Endothelial cell (in vitro differentiated cells): ENCODE measurements around the gene DDX54. TPM values are rescaled to one million over a fixed set of nuclear protein-coding genes. Genes with fewer than 3 reads are reported as not detected.

Experiments
- DNase-seq: peaks from one replicate; pipeline ENCODE4 v3.0.0; 2021; ENCODE audit warnings: low spot score
- H3K27ac Mint-ChIP-seq: one replicate; pipeline ENCODE4 v1.8.0; 2021; ENCODE audit warnings: mixed read lengths, inconsistent platforms; ENCODE audit not compliant: unreplicated experiment
- H3K27me3 Mint-ChIP-seq: one replicate; pipeline ENCODE4 v1.8.0; 2021; ENCODE audit warnings: mild to moderate bottlenecking, moderate library complexity, mixed read lengths, inconsistent platforms; ENCODE audit not compliant: unreplicated experiment
- H3K36me3 Mint-ChIP-seq: one replicate; pipeline ENCODE4 v1.8.0; 2021; ENCODE audit warnings: mild to moderate bottlenecking, low read depth, mixed read lengths, inconsistent platforms; ENCODE audit not compliant: unreplicated experiment
- H3K4me1 Mint-ChIP-seq: one replicate; pipeline ENCODE4 v1.8.0; 2021; ENCODE audit warnings: mild to moderate bottlenecking, mixed read lengths, inconsistent platforms; ENCODE audit not compliant: unreplicated experiment
- H3K4me3 Mint-ChIP-seq: one replicate; pipeline ENCODE4 v1.8.0; 2021; ENCODE audit warnings: mild to moderate bottlenecking, mixed read lengths, inconsistent platforms; ENCODE audit not compliant: unreplicated experiment
- H3K9me3 Mint-ChIP-seq: one replicate; pipeline ENCODE4 v1.8.0; 2021; ENCODE audit warnings: mixed read lengths, inconsistent platforms; ENCODE audit not compliant: unreplicated experiment
- CTCF ChIP-seq: fragments of 200-600 bp; sonication (generic); IDR thresholded peaks from one replicate; pipeline ENCODE4 v1.5.0; 2021; ENCODE audit warnings: antibody characterized with exemption; ENCODE audit not compliant: unreplicated experiment
- total RNA-seq: library from RNA; stranded (reverse); fragmentation: NEBNext Ultra II Directional; extraction: Animal tissue kit (Norgen Biotek cat#: 25700); gene quantifications from one replicate; pipeline ENCODE4 v1.2.1, GENCODE V29; 2021; ENCODE audit not compliant: unreplicated experiment

DDX54 gene
- total RNA-seq, 1 donor from 2014 or later: 47.5 TPM

GRCh38 chr12:113146999-113147398 lies 38.3 kb downstream of the DDX54 start:
- TF ChIP-seq CTCF: no peak
- Mint-ChIP-seq H3K27ac (no peak overlapping the region), H3K4me1 (peaks cover 1% of the 10 kb centered on the region), H3K4me3 (no peak overlapping the region), H3K27me3 (peaks cover 8% of the 10 kb centered on the region), H3K9me3 (no peaks in the 10 kb centered on the region), H3K36me3 (peaks cover under 1% of the 10 kb centered on the region)
- DNase-seq: no peak

- no peak for TF ChIP-seq CTCF
Observed at GRCh38 chr12:113145720-113146551, 39.3 kb downstream of the DDX54 start.

GRCh38 chr12:113144806-113145205 lies 40.5 kb downstream of the DDX54 start:
- no peaks in the 10 kb centered on the region for H3K9me3 Mint-ChIP-seq
- no peak for DNase-seq
- H3K27me3 Mint-ChIP-seq: peaks cover 4% of the 10 kb centered on the region
- no peak overlapping the region for H3K27ac Mint-ChIP-seq
- no peaks in the 10 kb centered on the region for H3K4me1 Mint-ChIP-seq
- TF ChIP-seq CTCF: no peak
- no peaks in the 10 kb centered on the region for H3K36me3 Mint-ChIP-seq
- H3K4me3 Mint-ChIP-seq: no peak overlapping the region

More at GRCh38 chr12:113145720-113146551, 39.3 kb downstream of the DDX54 start:
- H3K9me3 Mint-ChIP-seq: no peaks in the 10 kb centered on the region
- H3K4me1 Mint-ChIP-seq: no peaks in the 10 kb centered on the region
- peaks cover 8% of the 10 kb centered on the region for H3K27me3 Mint-ChIP-seq
- no peak overlapping the region for H3K4me3 Mint-ChIP-seq
- no peak for DNase-seq
- H3K27ac Mint-ChIP-seq: no peak overlapping the region
- no peaks in the 10 kb centered on the region for H3K36me3 Mint-ChIP-seq

- Mint-ChIP-seq H3K4me1 (no peaks in the 10 kb centered on the region), H3K36me3 (no peaks in the 10 kb centered on the region), H3K4me3 (no peak overlapping the region), H3K27ac (no peak overlapping the region), H3K9me3 (no peaks in the 10 kb centered on the region), H3K27me3 (peaks cover 4% of the 10 kb centered on the region)
- DNase-seq: no peak
- TF ChIP-seq CTCF: no peak
Observed at GRCh38 chr12:113143959-113144358, 41.3 kb downstream of the DDX54 start.

- no peaks in the 10 kb centered on the region for H3K4me1 Mint-ChIP-seq
- no peaks in the 10 kb centered on the region for H3K36me3 Mint-ChIP-seq
- DNase-seq: no peak
- no peak overlapping the region for H3K4me3 Mint-ChIP-seq
- H3K27me3 Mint-ChIP-seq: peaks cover 5% of the 10 kb centered on the region
- H3K9me3 Mint-ChIP-seq: no peaks in the 10 kb centered on the region
- TF ChIP-seq CTCF: no peak
- H3K27ac Mint-ChIP-seq: no peak overlapping the region
Observed at GRCh38 chr12:113142886-113143332, 42.4 kb downstream of the DDX54 start.
